Astrocyte of the spinal cord (primary cell): Measurements from ENCODE around the gene ROR2.
"Not testable (repeated sequence)": the region's sequence is repeated elsewhere in the genome, so short reads cannot be mapped to it uniquely, and the experiment has no call there.

ENCODE experiments used
- DNase-seq: peaks from one replicate; pipeline ENCODE4 v3.0.0; 2011; ENCODE audit warnings: low read depth, low spot score
- H3K4me3 ChIP-seq: 2 replicates; pipeline ENCODE4 v1.5.1; 2011; ENCODE audit warnings: low read depth, mild to moderate bottlenecking, low read length, moderate library complexity
- CTCF ChIP-seq: IDR thresholded peaks from 2 replicates; pipeline ENCODE4 v1.5.1; 2012; ENCODE audit warnings: low read depth, mild to moderate bottlenecking, low read length, inconsistent platforms
- in situ Hi-C: cut with HindIII; loops from 2 replicates; pipeline ENCODE4 v1.10.0; 2017; ENCODE audit warnings: low sequenced_read_pairs

The ROR2 gene

GRCh38 chr9:91541734-91542133 is 408.3 kb downstream of the ROR2 start:
- DNase-seq: peak; percentile 69
- no peak overlapping the region for H3K4me3 ChIP-seq
- in situ Hi-C loops: no loop called here
- no peak for TF ChIP-seq CTCF

GRCh38 chr9:91540506-91540905 is 409.5 kb downstream of the ROR2 start:
- DNase-seq, H3K4me3 ChIP-seq, in situ Hi-C loops: not testable (repeated sequence)

GRCh38 chr9:91536211-91536691 is 413.8 kb downstream of the ROR2 start:
- TF ChIP-seq CTCF: no peak
- in situ Hi-C loops: no loop called here
- H3K4me3 ChIP-seq: no peak overlapping the region
- DNase-seq: peak; percentile 88

GRCh38 chr9:91534374-91534773 is 415.7 kb downstream of the ROR2 start:
- no peak for TF ChIP-seq CTCF
- in situ Hi-C loops: no loop called here
- H3K4me3 ChIP-seq: no peak overlapping the region
- peak; percentile 26 for DNase-seq

GRCh38 chr9:91533382-91533781 is 416.6 kb downstream of the ROR2 start:
- in situ Hi-C loops: no loop called here
- no peak for TF ChIP-seq CTCF
- no peak overlapping the region for H3K4me3 ChIP-seq
- DNase-seq: no peak

- no peak overlapping the region for H3K4me3 ChIP-seq
- DNase-seq: no peak
- no peak for TF ChIP-seq CTCF
- in situ Hi-C loops: no loop called here
Observed at GRCh38 chr9:91532325-91532724, 417.7 kb downstream of the ROR2 start.

- in situ Hi-C loops: no loop called here
- DNase-seq: no peak
Observed at GRCh38 chr9:91530829-91531228, 419.2 kb downstream of the ROR2 start.

More at GRCh38 chr9:91530829-91531228, 419.2 kb downstream of the ROR2 start:
- no peak overlapping the region for H3K4me3 ChIP-seq
- TF ChIP-seq CTCF: no peak
